Transverse colon (tissue), 4 donors: Measurements from ENCODE around the gene GALK2. TPM values are rescaled to one million over a fixed set of nuclear protein-coding genes. Genes with fewer than 3 reads are reported as not detected.

Experiments used
- DNase-seq: peaks from one replicate; pipeline ENCODE4 v3.0.0-alpha.2; 2019
- H3K27ac ChIP-seq, 4 donors: fragments of 200-600 bp; sonication (generic); 2 replicates each; pipeline ENCODE4 v1.5.1; 2016 to 2018; ENCODE audit warnings: inconsistent platforms in 4 of 4
- H3K27me3 ChIP-seq: fragments of 200-600 bp; sonication (generic); 2 replicates; pipeline ENCODE4 v1.5.1; 2017; ENCODE audit warnings: inconsistent platforms
- H3K36me3 ChIP-seq, 4 donors: fragments of 200-600 bp; sonication (generic); 2 replicates each; pipeline ENCODE4 v1.5.1; 2017 to 2019; ENCODE audit warnings: inconsistent platforms in 4 of 4
- H3K4me1 ChIP-seq, 4 donors: fragments of 200-600 bp; sonication (generic); 2 replicates each; pipeline ENCODE4 v1.5.1; 2017 to 2020; ENCODE audit warnings: inconsistent platforms in 4 of 4
- H3K4me3 ChIP-seq, 4 donors: fragments of 200-600 bp; sonication (generic); 1 replicate in 1 of 4; 2 replicates in 3 of 4; pipeline versions ENCODE4 v1.5.1 to v1.6.1; 2017 to 2019; ENCODE audit warnings: inconsistent platforms in 4 of 4
- H3K9me3 ChIP-seq, 2 donors: fragments of 200-600 bp; sonication (generic); 2 replicates each; pipeline ENCODE4 v1.5.1; 2017 to 2019; ENCODE audit warnings: inconsistent platforms in 2 of 2
- EP300 ChIP-seq: sonication (generic); formaldehyde crosslinking; IDR thresholded peaks from one replicate; pipeline ENCODE4 v1.6.1; 2017; ENCODE audit warnings: antibody characterized with exemption, low read depth
- POLR2A ChIP-seq: fragments of 450-650 bp; IDR thresholded peaks from one replicate; pipeline ENCODE4 v1.6.1; 2016; ENCODE audit warnings: antibody characterized with exemption, mild to moderate bottlenecking, moderate library complexity
- POLR2AphosphoS5 ChIP-seq, 3 donors: sonication (generic); formaldehyde crosslinking; IDR thresholded peaks; one replicate each; pipeline ENCODE4 v1.6.1; 2016; ENCODE audit warnings: antibody characterized with exemption in 3 of 3
- WGBS, 2 donors: methylation state at CpG; one replicate each; pipeline ENCODE4 v1.1.5; 2018; ENCODE audit warnings: low coverage in 1 of 2; 5-methylcytosine and 5-hydroxymethylcytosine counted together
- in situ Hi-C, 4 donors: fragments of 200-750 bp; cut with MboI; loops; one replicate each; pipeline versions ENCODE4 v1.15.0 to v1.15.1; 2017; ENCODE audit warnings: low sequenced_read_pairs in 3 of 4, low pct_ligation_motif_present in 1 of 4, low pct_unique_long_range_greater_than_20kb in 1 of 4
- intact Hi-C: fragments of 100-400 bp; cut with DNase I; formaldehyde crosslinking; loops from one replicate; pipeline ENCODE4 v1.15.1; 2023; ENCODE audit warnings: low total_unique reads
- total RNA-seq, 4 donors: library from RNA; depleted of rRNA; stranded (reverse); fragments of >200 nt; gene quantifications; one replicate each; pipeline ENCODE4 v1.1.0, GENCODE V29; 2016
- TF ChIP-seq, protein P1 (sequence below), 5 experiments: fragments of 200-600 bp in 3 of 5; fragments of 450-650 bp in 2 of 5; sonication (generic) in 3 of 5; IDR thresholded peaks; 1 replicate in 2 of 5; 2 replicates in 3 of 5; pipeline ENCODE4 v1.5.1; 2016 to 2017; ENCODE audit warnings: antibody characterized with exemption in 5 of 5, inconsistent platforms in 3 of 5, mild to moderate bottlenecking in 2 of 5, moderate library complexity in 1 of 5

The GALK2 gene
- total RNA-seq, 4 donors from 2014 or later = 5.6 to 42.6 (median 30.7) TPM

DNA sequence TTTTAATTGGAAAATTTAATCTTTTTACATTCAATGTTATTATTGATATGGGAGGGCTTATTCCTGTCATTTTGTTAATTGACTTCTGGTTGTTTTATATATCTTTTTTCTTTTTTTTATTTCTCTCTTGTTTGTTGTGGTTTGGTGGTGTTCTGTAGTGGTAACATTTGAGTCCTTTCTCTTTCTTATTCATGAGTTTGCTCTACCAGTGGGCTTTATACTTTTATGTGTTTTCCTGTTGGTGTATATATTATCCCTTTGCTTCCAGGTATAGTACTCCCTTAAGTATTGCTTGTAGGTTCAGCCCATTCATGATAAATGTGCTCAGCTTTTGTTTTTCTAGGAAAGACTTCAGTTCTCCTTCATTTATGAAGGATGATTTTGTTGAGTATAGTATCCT is 57.6 kb downstream of the GALK2 start:
- H3K27me3 ChIP-seq = no peaks in the 10 kb centered on the region
- in situ Hi-C loops (loop anchor here in 3 of 4 donors (25.0 kb wide), 2 partner anchors 185 to 910 kb away; partner anchors contain the start of gene FGF7 (in 3 of the 3)), intact Hi-C loops (no loop called here)
- no peaks in the 10 kb centered on the region for H3K4me1 ChIP-seq
- peaks cover 4 to 7% of the 10 kb centered on the region in 2 donors for H3K9me3 ChIP-seq
- no peak for DNase-seq
- TF ChIP-seq POLR2A = no peak
- TF ChIP-seq, protein P1, sequence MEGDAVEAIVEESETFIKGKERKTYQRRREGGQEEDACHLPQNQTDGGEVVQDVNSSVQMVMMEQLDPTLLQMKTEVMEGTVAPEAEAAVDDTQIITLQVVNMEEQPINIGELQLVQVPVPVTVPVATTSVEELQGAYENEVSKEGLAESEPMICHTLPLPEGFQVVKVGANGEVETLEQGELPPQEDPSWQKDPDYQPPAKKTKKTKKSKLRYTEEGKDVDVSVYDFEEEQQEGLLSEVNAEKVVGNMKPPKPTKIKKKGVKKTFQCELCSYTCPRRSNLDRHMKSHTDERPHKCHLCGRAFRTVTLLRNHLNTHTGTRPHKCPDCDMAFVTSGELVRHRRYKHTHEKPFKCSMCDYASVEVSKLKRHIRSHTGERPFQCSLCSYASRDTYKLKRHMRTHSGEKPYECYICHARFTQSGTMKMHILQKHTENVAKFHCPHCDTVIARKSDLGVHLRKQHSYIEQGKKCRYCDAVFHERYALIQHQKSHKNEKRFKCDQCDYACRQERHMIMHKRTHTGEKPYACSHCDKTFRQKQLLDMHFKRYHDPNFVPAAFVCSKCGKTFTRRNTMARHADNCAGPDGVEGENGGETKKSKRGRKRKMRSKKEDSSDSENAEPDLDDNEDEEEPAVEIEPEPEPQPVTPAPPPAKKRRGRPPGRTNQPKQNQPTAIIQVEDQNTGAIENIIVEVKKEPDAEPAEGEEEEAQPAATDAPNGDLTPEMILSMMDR (IDR thresholded peaks at IDR 0.05) = no peak
- TF ChIP-seq EP300 = no peak
- no peak for TF ChIP-seq POLR2AphosphoS5 (IDR thresholded peaks at IDR 0.05)
- peaks cover 0 to 10% (median 0%) of the 10 kb centered on the region in 4 donors for H3K36me3 ChIP-seq
- H3K27ac ChIP-seq = no peak overlapping the region
- H3K4me3 ChIP-seq = no peak overlapping the region

DNA sequence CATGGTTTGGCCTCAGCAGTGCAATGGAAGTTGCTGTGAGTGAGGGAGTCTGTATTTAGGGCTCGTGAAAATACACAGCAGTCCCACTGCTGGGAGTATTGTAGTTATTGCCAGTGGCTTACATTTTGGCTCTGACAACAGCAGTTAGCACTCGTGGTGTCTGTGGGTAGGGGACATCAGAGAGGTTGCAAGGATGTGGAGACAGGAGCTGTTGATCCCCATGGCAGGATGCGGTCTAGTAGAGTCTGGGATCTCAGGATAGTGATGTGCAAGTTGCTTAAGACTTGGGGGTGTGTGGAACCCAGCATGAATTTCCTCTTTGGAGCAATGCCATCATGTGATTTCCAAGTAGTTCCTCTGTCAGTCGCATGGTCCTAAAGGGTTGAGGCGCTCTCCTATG is 59.9 kb downstream of the GALK2 start:
- WGBS, 2 donors = 92 to 97% methylated on average over 2 to 5 of the region's 5 CpGs
- no peak overlapping the region for H3K27ac ChIP-seq
- intact Hi-C loops (loop anchor here (10.0 kb wide), 2 partner anchors 825 to 905 kb away; no protein-coding TSS in a partner anchor), in situ Hi-C loops (loop anchor here in 3 of 4 donors (25.0 kb wide), 2 partner anchors 182 to 907 kb away; partner anchors contain the start of gene FGF7 (in 3 of the 3))
- H3K36me3 ChIP-seq = peaks cover 0 to 10% (median 0%) of the 10 kb centered on the region in 4 donors
- no peaks in the 10 kb centered on the region for H3K27me3 ChIP-seq
- DNase-seq = no peak
- no peaks in the 10 kb centered on the region for H3K4me1 ChIP-seq
- H3K4me3 ChIP-seq = no peak overlapping the region
- no peak for TF ChIP-seq POLR2AphosphoS5 (IDR thresholded peaks at IDR 0.05)
- no peak for TF ChIP-seq EP300
- TF ChIP-seq, protein P1 (IDR thresholded peaks at IDR 0.05) = no peak
- no peak for TF ChIP-seq POLR2A
- H3K9me3 ChIP-seq = peaks cover 4 to 7% of the 10 kb centered on the region in 2 donors

GRCh38 chr15:49232236-49232806 is 62.3 kb downstream of the GALK2 start:
- no peak overlapping the region for H3K4me3 ChIP-seq
- WGBS, 2 donors = 77 to 81% methylated on average over 2 of the region's 2 CpGs

More at GRCh38 chr15:49232236-49232806, 62.3 kb downstream of the GALK2 start:
- intact Hi-C loops = loop anchor here (10.0 kb wide), 2 partner anchors 822 to 902 kb away; no protein-coding TSS in a partner anchor
- TF ChIP-seq POLR2A (no peak), EP300 (no peak), POLR2AphosphoS5 (IDR thresholded peaks at IDR 0.05) (no peak)
- TF ChIP-seq, protein P1 (IDR thresholded peaks at IDR 0.05) = no peak
- H3K36me3 ChIP-seq = peaks cover 0 to 8% (median 0%) of the 10 kb centered on the region in 4 donors
- in situ Hi-C loops = loop anchor here in 3 of 4 donors (25.0 kb wide), 2 partner anchors 180 to 905 kb away; partner anchors contain the start of gene FGF7 (in 3 of the 3)
- DNase-seq = no peak
- peaks cover 4 to 7% of the 10 kb centered on the region in 2 donors for H3K9me3 ChIP-seq
- no peak overlapping the region for H3K27ac ChIP-seq
- no peaks in the 10 kb centered on the region for H3K27me3 ChIP-seq
- H3K4me1 ChIP-seq = peaks cover 0 to 11% (median 4%) of the 10 kb centered on the region in 4 donors
